ENCODE measurements around the gene UGGT1.

- TF ChIP-seq CTCF (IDR thresholded peaks at IDR 0.05; ENCODE audit: low read depth, low read length, missing input control) (no peak), SP1 (IDR thresholded peaks at IDR 0.05) (no peak), YY1 (IDR thresholded peaks at IDR 0.05) (no peak), FOXA2 (IDR thresholded peaks at IDR 0.05) (no peak), GABPA (IDR thresholded peaks at IDR 0.05 in 1 of 2, conservative IDR thresholded peaks at IDR 0.05 in 1 of 2) (no peak), RAD21 (IDR thresholded peaks at IDR 0.05) (no peak), JUND (IDR thresholded peaks at IDR 0.05) (no peak), REST (IDR thresholded peaks at IDR 0.05) (no peak), MAX (IDR thresholded peaks at IDR 0.05) (no peak), EGR1 (IDR thresholded peaks at IDR 0.05; ENCODE audit: low read depth in 2 of 2) (no peak), RXRA (IDR thresholded peaks at IDR 0.05) (no peak), HNF4G (IDR thresholded peaks at IDR 0.05) (no peak)
- TF ChIP-seq, protein P1, sequence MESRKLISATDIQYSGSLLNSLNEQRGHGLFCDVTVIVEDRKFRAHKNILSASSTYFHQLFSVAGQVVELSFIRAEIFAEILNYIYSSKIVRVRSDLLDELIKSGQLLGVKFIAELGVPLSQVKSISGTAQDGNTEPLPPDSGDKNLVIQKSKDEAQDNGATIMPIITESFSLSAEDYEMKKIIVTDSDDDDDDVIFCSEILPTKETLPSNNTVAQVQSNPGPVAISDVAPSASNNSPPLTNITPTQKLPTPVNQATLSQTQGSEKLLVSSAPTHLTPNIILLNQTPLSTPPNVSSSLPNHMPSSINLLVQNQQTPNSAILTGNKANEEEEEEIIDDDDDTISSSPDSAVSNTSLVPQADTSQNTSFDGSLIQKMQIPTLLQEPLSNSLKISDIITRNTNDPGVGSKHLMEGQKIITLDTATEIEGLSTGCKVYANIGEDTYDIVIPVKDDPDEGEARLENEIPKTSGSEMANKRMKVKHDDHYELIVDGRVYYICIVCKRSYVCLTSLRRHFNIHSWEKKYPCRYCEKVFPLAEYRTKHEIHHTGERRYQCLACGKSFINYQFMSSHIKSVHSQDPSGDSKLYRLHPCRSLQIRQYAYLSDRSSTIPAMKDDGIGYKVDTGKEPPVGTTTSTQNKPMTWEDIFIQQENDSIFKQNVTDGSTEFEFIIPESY (IDR thresholded peaks at IDR 0.05), result no peak
- TF ChIP-seq, protein P2, sequence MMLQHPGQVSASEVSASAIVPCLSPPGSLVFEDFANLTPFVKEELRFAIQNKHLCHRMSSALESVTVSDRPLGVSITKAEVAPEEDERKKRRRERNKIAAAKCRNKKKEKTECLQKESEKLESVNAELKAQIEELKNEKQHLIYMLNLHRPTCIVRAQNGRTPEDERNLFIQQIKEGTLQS (IDR thresholded peaks at IDR 0.05), result no peak
Observed at GRCh38 chr2:128215897-128216642, 125.1 kb downstream of the UGGT1 start.

Measured in liver (tissue), 3 donors.